ENCODE measurements around the gene GRID1. TPM values are rescaled to one million over a fixed set of nuclear protein-coding genes. Genes with fewer than 3 reads are reported as not detected.

Gene GRID1
- total RNA-seq, 1 donor from 2014 or later: not detected

GRCh38 chr10:85604136-85604725 lies 762.4 kb downstream of the GRID1 start:
- H3K27me3 Mint-ChIP-seq: peaks cover 1% of the 10 kb centered on the region
- no peaks in the 10 kb centered on the region for H3K36me3 Mint-ChIP-seq (ENCODE audit: low read depth)
- ChIA-PET POLR2A (no interaction called here), CTCF (no interaction called here)
- H3K27ac Mint-ChIP-seq: no peak overlapping the region
- ATAC-seq (ENCODE audit: low read depth): no peak
- DNase-seq: no peak
- no peaks in the 10 kb centered on the region for H3K4me1 Mint-ChIP-seq
- no peaks in the 10 kb centered on the region for H3K9me3 Mint-ChIP-seq
- no peak for TF ChIP-seq CTCF (IDR thresholded peaks at IDR 0.05)
- H3K4me3 Mint-ChIP-seq: no peak overlapping the region
- intact Hi-C loops (cut with micrococcal nuclease): no loop called here

- POLR2A ChIA-PET: no interaction called here
- no peak for ATAC-seq (ENCODE audit: low read depth)
Observed at GRCh38 chr10:85603151-85603940, 763.2 kb downstream of the GRID1 start.

GRCh38 chr10:85602713-85603112 lies 763.9 kb downstream of the GRID1 start:
- Mint-ChIP-seq H3K4me3 (no peak overlapping the region), H3K9me3 (no peaks in the 10 kb centered on the region), H3K27ac (no peak overlapping the region), H3K4me1 (no peaks in the 10 kb centered on the region), H3K27me3 (peaks cover 1% of the 10 kb centered on the region), H3K36me3 (ENCODE audit: low read depth) (no peaks in the 10 kb centered on the region)
- intact Hi-C loops (cut with micrococcal nuclease): no loop called here
- POLR2A ChIA-PET: no interaction called here
- DNase-seq: no peak
- ATAC-seq (ENCODE audit: low read depth): no peak
- no peak for TF ChIP-seq CTCF (IDR thresholded peaks at IDR 0.05)
- CTCF ChIA-PET: no interaction called here

More at GRCh38 chr10:85603151-85603940, 763.2 kb downstream of the GRID1 start:
- TF ChIP-seq CTCF (IDR thresholded peaks at IDR 0.05): no peak
- Mint-ChIP-seq H3K27me3 (peaks cover 1% of the 10 kb centered on the region), H3K4me3 (no peak overlapping the region), H3K36me3 (ENCODE audit: low read depth) (no peaks in the 10 kb centered on the region), H3K4me1 (no peaks in the 10 kb centered on the region), H3K9me3 (no peaks in the 10 kb centered on the region), H3K27ac (no peak overlapping the region)
- CTCF ChIA-PET: no interaction called here
- intact Hi-C loops (cut with micrococcal nuclease): no loop called here
- DNase-seq: no peak

GRCh38 chr10:85602306-85602705 lies 764.3 kb downstream of the GRID1 start:
- no peak overlapping the region for H3K4me3 Mint-ChIP-seq
- ChIA-PET CTCF (no interaction called here), POLR2A (no interaction called here)
- TF ChIP-seq CTCF (IDR thresholded peaks at IDR 0.05): no peak
- intact Hi-C loops (cut with micrococcal nuclease): no loop called here
- peaks cover 1% of the 10 kb centered on the region for H3K27me3 Mint-ChIP-seq
- DNase-seq: no peak
- H3K9me3 Mint-ChIP-seq: no peaks in the 10 kb centered on the region
- H3K36me3 Mint-ChIP-seq (ENCODE audit: low read depth): no peaks in the 10 kb centered on the region
- H3K4me1 Mint-ChIP-seq: no peaks in the 10 kb centered on the region
- no peak for ATAC-seq (ENCODE audit: low read depth)
- no peak overlapping the region for H3K27ac Mint-ChIP-seq

- Mint-ChIP-seq H3K36me3 (ENCODE audit: low read depth) (no peaks in the 10 kb centered on the region), H3K27me3 (peaks cover 1% of the 10 kb centered on the region), H3K4me3 (no peak overlapping the region), H3K4me1 (no peaks in the 10 kb centered on the region), H3K27ac (no peak overlapping the region), H3K9me3 (no peaks in the 10 kb centered on the region)
- TF ChIP-seq CTCF (IDR thresholded peaks at IDR 0.05): no peak
- POLR2A ChIA-PET: no interaction called here
- CTCF ChIA-PET: no interaction called here
- DNase-seq (no peak), ATAC-seq (ENCODE audit: low read depth) (no peak)
- intact Hi-C loops (cut with micrococcal nuclease): no loop called here
Observed at GRCh38 chr10:85601526-85601925, 765.1 kb downstream of the GRID1 start.

Measured in activated B cell treated with CpG ODN at 0.5 μM for 24 hours (primary cell).